GM12864 (cell line): ENCODE results near the gene NAA10.

Experiments
- DNase-seq: peaks from one replicate; pipeline ENCODE4 v3.0.0-alpha.2; 2011; ENCODE audit warnings: low read depth
- H3K4me3 ChIP-seq: 2 replicates; pipeline ENCODE4 v1.5.1; 2011; ENCODE audit warnings: mild to moderate bottlenecking, low read depth, low read length, control low read depth
- TF ChIP-seq, protein P1 (sequence below): IDR thresholded peaks from 2 replicates; pipeline ENCODE4 v1.5.1; 2011; ENCODE audit warnings: low read depth, mild to moderate bottlenecking, moderate library complexity, low read length, control low read depth, inconsistent platforms; ENCODE audit errors: missing control alignments

The NAA10 gene

DNA sequence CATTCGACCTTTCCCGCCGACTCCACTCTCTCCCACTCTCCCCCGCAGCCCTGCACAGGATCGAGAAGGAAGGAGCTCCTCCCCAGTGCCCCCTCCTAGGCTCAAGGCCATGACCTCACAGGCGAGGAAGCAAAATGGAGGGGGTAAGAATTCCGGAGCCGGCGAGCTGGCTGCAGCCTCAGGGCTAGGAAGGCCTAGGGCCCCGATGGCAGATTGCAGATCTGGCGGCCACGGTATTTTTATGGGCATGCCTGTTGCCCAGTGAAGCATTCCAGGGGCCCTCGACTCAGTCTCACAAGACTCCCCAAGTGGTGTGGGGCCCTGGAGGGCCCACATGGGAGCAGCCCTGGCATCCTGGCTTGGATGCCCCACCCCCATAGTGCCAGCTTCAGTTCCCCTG is 47.9 kb downstream of the NAA10 start:
- TF ChIP-seq, protein P1, sequence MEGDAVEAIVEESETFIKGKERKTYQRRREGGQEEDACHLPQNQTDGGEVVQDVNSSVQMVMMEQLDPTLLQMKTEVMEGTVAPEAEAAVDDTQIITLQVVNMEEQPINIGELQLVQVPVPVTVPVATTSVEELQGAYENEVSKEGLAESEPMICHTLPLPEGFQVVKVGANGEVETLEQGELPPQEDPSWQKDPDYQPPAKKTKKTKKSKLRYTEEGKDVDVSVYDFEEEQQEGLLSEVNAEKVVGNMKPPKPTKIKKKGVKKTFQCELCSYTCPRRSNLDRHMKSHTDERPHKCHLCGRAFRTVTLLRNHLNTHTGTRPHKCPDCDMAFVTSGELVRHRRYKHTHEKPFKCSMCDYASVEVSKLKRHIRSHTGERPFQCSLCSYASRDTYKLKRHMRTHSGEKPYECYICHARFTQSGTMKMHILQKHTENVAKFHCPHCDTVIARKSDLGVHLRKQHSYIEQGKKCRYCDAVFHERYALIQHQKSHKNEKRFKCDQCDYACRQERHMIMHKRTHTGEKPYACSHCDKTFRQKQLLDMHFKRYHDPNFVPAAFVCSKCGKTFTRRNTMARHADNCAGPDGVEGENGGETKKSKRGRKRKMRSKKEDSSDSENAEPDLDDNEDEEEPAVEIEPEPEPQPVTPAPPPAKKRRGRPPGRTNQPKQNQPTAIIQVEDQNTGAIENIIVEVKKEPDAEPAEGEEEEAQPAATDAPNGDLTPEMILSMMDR: no peak
- H3K4me3 ChIP-seq: no peak overlapping the region
- no peak for DNase-seq

DNA sequence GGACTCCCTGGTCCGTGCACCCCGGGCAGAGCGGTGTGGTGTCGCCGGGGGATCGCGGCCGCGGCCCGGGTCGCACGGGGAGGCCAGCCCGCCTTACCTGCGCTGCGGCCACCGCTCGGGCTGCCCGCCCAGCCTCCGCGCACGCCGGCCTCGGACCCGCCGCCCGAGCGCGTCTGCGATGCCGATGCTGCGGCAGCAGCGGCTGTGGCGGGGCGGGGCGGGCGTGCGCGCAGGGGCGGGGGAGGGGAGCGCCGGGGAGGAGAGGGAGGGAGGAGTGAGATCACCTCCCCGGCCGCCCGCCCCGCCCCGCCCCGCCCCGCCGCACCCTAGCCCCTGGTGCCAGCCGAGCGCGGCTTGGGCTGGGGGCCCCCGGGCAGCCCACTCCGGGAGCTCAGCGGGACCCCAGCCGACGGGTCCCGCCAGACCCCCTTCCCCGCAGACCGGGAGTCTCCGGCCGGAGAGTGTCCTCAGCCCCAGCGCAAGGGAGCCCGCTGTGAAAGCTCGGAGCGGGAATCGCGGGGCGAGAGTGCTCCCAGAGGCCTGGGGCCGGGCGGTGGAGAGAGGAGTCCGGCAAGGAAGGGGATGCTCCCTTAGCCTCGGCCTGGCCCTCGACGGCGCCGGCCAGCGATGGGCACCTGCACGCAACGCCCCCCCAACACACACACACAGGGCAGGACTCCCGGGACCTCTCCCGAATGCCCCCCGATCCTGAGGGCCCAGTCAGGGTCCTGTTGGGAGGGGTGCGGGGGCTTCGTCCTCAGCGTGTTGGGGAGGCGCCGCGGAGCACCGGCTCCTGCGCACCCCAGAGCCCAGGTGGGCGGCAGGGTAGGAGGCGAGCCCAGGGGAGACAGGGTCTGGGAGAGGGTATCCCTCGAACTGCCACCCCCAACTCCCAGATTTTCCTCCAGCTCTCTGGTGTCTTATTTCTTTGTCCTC is 48.6 kb downstream of the NAA10 start, which contains the start of gene L1CAM:
TSS of gene L1CAM (minus strand) at position 206 of the 936 bp plus-strand sequence. CDS start 10,337 bp downstream, outside the sequence.
- TF ChIP-seq, protein P1: no peak
- no peak within 1 kb of the TSS for H3K4me3 ChIP-seq
- no peak for DNase-seq

DNA sequence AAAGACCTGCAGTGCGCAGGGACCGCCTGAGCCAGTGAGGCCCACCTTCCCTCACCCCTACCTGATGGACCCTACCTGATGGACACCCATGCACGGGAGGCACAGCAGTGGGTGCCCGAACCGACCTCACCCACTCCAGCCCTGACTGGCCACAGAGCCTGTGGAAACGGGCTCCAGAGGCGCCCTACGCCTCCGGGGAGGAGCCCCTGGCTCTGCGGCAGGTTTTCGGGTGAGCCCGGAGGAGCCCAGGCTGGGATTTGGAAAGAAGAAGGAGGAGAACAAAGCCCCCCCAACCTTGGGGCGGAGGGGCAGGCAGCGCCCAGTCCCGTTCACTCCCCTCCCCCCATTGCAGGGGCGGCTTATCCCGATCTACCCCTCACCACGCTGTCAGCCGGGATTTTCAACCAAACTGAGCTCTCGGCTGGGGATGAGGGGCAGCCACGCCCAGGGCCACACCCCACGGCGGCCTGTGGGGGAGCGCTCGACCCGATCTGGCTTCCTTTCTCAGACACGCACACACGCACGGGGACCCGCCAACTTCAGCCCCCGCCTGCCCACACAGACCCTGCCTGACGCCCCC is 49.5 kb downstream of the NAA10 start:
- TF ChIP-seq, protein P1: no peak
- DNase-seq: no peak
- H3K4me3 ChIP-seq: no peak overlapping the region

DNA sequence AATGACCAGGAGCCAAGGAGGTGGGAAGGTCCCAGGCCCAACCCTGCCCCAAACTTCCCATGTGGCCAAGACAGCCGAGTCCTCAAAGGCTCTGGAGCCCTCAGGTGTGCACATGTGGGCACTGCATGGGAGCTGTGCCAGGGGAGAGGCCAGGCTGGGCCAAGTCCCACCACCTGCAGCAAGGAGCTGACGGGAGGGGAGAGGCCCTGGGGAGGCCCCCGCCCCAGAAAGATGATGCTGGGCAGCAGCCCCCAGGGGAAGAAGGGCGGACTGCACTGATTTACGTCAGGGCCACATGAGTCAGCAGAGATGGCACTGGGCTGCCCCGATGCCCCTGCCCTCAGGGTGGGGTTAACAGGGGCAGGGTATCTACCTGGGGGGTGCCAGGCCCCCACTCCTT is 50.2 kb downstream of the NAA10 start:
- no peak for DNase-seq
- TF ChIP-seq, protein P1: peak; percentile 15
- H3K4me3 ChIP-seq: no peak overlapping the region

DNA sequence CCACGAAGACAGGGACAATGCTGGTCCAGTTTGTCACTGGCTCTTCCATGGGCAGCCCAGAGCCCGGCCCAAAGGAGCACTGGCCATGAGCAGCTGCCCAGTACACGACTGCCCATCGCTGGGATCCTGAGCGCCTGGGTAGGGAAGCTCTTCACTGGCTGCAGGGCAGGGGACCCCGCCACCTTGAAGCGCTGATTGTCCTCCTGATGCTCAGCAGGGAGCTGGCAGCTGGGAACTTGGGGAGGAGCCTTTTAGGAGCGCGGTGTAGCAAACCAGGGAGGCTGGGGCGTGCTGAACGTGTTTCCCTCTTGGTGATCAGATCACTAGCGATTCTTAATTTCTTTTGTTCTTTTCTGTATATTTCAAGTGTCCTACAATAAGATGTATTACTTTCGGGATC is 50.7 kb downstream of the NAA10 start:
- H3K4me3 ChIP-seq: no peak overlapping the region
- DNase-seq: no peak
- TF ChIP-seq, protein P1: no peak

DNA sequence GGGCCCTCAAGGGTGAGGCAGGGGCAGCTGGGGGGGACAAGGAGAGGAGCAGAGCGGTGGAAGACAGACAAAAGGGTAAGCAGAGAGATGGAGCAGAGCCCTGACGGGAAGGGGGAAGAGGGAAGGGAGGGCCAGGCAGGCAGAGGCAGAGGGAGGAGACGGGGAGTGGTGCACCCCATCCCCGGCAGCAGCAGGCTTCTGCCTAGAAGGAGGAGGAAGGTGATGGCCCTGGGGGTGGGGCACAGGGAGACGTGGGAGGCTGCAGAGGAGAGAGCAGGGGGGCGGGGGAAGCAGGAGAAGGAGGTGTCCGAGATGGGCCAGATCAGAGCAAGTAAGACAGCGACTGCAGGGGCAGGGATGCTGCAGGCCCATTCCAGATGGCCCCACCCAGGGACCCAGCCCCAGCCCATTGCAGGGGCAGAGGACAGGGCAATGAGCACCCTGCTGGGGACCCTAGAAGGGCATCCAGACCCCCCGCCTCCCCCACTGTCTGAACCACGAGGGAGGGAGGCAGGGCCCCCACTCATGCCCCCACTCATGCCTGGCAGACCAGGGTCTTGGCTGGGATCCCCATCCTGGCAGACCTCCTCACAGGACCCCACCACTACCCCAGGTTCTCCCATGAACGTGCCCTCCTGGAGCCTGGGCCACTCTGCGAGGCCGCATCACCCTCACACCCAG is 51.5 kb downstream of the NAA10 start:
- no peak for DNase-seq
- TF ChIP-seq, protein P1: no peak
- H3K4me3 ChIP-seq: no peak overlapping the region
